Dermis blood vessel endothelial cell (primary cell): ENCODE measurements around the gene OTOP2. TPM values are rescaled to one million over a fixed set of nuclear protein-coding genes. Genes with fewer than 3 reads are reported as not detected.

Experiments
- DNase-seq: peaks from one replicate; pipeline ENCODE4 v3.0.0; 2010
- total RNA-seq: library from RNA; depleted of rRNA; stranded (reverse); fragments of >200 nt; gene quantifications from 2 replicates; pipeline ENCODE4 v1.2.3, GENCODE V29; 2014

The OTOP2 gene
- total RNA-seq, 1 donor from 2014 or later, result not detected

DNA sequence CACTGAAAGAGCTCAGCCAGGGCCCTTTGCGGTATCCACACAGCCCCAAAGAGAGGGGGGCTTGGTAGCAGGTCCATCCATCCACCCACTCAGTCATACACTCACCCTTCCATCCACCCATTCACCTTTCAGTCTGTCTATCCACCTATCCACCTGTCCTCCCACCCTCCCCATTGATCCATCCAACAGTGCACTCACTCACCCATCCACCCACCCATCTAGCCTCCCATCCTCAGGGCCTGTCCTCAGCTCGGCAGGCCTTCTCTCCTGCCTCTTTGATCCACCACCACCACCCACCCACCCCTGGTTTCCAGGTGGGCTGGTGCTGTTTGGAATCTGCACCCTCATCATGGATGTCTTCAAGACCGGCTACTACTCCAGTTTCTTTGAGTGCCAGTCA is 1.2 kb downstream of the OTOP2 start:
- DNase-seq, result no peak

DNA sequence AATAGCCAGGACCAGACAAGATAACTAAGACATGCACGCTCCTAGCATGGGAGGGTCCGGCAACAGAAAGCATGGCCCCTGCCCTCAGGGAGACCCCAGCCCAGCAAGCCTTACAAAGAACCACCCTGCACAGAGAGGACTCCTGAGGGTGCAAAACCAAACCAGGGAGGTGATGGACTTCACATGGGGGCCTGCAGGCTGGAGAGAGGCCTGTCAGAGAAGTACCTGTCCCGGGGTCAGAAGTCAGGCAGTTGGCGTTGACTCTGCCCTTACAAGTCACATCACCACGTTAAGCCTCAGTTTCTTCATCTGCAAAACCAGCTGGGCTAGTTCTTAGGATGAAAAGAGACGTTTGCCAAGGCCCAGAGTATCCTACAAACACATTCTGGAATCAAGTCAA is 4.7 kb downstream of the OTOP2 start:
- DNase-seq, result no peak

DNA sequence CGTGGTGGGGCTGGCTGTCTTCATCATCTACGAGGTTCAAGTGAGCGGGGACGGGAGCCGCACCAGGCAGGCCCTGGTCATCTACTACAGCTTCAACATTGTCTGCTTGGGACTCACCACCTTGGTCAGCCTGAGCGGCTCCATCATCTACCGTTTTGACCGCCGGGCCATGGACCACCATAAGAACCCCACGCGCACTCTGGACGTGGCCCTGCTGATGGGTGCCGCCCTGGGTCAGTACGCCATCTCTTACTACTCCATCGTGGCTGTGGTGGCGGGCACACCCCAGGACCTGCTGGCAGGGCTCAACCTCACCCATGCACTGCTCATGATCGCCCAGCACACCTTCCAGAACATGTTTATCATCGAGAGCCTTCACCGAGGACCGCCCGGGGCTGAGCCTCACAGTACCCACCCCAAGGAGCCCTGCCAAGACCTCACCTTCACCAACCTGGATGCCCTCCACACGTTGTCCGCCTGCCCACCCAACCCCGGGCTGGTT is 6.5 kb downstream of the OTOP2 start:
- no peak for DNase-seq

DNA sequence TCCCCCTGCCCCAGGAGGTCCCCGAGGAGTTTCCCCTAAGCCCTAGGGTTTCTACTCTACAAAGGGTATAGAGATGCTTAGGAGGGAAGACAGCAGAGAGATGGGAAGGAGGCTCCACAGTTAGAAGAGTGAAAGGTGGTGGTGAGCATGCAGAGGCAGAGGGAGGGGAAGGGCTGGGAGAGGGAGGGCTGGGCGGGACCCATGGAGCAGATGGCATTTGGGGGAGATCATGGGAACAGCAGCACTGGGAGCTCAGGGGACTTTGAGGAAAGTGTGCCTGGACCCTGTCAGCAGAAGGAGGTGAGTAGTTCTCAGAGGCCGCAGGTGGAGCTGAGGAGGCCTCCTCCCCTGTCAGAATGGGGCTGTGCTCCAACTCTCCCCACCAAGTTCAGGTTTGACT is 11.0 kb downstream of the OTOP2 start:
- DNase-seq, result no peak

DNA sequence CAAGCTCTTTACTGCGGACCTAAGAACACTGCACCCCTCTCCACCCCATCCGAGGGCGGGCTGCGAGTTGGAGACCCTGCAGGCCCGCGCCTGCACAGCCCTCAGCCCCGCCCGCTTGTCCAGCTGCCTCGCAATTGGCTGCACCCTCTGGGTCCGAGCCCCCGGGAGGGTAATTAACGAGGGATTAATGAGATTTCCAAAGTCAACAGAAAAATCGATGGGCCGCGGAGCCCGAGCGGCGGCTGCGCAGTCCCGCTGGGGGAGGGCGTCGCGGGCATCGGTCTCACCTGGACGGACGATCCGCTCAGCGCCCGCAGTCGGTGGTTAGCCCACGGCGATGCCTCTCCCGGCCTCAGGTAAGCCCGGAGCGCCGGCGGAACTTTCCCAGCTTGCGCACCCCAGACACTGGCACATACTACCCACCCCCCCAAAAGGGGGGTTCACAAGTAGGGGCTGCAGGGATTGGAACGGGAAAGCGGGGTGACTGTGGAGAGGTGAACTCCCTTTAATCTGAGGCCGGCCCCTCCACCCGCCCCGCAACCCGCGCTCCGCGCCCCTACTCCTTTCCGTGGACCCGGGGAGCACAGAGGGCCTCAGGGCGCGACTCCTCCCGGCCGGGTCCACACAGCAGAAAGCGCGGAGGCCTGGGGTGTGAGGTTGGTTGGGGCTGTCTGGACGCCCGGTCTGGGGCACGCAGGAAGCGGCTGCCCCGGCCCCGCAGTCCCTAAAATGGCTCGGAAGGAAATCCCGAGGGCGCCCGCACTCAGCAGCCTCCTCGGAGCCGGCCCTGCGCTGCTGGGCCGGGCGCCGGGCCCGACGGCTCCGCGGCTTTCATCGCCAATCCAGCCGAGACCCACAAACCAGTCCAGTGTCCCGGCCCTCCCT is 11.8 kb downstream of the OTOP2 start, which contains the start of gene OTOP3:
OTOP3 (plus strand) TSS at position 314 of the 885 bp plus-strand sequence; CDS start at position 338, 24 bp downstream.
- DNase-seq, result no peak

DNA sequence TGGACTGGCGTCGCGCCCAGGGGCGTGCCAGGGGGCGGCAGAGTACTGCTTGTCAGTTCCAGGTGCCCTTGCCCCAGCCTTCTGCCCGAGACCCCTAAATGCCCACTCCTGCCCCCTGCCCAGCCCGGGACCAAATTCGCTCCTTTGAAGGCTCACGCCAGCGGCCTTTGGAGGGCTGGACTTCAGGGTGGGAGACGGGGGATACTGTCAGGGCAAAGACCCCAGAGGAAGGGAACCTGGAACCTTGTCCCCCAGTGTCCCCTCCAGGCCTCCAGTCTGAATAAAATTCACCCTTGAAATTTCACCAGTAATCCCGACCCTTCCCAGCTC is 12.4 kb downstream of the OTOP2 start:
- no peak for DNase-seq

DNA sequence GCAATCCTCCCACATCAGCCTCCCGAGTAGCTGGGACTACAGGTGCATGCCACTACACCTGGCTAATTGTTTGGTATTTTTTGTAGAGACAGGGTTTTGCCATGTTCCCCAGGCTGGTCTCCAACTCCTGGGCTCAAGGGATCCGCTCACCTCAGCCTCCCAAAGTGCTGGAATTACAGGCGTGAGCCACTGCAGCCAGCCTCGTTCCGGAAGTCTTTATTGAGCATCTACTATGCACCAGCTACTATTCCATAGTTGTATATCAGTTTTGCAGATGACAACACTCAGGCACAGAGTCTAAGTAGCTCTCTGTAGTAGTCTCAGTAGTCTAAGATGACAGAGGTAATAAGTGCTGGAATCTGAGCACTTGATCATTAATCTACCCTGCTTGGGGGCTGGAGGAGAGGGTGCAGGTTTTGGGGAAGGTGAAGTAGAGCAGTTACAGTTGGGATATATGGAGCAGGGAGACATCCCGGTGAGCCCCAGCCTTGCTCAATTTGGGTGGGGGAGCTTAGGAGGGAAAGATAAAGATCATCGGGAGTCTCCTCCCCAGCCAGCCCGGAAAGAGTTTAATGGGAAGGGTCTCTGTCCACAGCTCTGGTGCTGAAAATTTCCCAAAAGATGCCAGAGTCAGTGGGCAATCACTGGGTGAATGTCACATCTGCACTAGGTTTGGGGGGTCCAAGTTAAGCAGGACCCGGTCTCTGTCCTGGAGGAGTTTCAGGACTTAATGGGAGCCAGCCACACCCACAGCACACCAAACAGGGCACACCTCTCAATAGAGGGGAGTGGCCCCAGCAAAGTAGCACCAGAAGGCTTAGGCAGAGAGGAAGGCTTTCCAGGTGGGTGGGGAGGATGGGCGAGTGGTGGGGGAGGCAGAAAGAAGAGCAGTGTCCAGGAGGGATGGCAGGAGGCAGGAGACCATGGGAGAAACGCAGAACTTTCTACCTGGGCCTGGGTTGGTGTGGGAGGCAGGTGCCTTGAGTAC is 13.3 kb downstream of the OTOP2 start:
- DNase-seq, result no peak

DNA sequence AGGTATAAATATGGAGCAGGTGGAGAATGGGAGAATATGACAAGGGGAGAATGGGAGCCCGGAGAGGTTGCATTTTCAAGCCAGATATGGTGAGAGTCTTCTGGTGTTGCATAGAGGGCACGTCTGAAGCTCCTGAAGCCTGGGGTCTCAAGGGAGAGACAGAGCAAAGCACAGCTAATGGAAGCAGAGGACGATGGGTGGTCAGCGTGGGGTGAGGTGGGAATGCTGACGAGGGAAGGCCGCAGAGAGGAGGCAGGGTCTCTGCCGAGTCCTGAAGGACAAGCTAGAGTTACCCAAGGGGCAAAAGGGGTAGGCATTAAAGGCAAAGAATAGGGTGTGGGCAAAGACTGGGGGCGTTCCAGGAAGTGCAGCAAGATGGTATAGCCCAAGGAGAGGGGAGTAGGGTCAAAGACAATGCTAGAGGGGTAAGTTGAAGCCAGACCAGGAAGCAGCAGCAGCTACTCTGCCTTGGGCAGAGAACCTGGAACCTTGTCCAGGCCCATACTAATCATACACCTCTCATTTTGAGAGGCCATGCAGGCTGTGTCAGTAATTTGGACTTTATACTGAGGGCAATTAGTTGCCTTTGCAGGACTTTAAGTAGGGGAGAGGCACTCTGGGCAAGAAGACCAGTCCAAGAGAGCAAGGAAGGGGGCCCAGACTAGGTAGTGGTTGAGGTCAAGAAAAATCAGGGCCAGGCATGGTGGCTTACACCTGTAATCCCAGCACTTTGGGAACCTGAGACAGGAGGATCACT is 14.3 kb downstream of the OTOP2 start:
- no peak for DNase-seq

DNA sequence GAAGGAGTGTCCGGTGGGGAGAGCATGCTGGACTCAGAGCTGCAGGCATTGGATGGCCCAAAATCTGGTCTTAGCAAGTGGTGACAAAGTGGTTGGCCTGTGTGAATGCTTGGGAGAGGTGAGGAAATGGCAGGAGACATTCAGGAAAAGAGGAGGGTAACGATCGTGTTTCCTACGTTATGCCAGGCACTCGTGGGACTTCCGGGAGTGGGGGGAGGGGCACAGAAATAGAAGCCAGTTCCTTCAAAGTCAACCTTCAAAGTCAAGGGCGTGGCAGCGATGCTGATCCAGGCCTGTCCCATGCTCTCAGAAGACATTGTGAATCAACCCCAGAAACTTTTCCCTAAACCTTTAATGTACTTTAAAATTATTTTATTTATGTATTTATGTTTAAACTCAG is 15.5 kb downstream of the OTOP2 start:
- DNase-seq, result no peak

DNA sequence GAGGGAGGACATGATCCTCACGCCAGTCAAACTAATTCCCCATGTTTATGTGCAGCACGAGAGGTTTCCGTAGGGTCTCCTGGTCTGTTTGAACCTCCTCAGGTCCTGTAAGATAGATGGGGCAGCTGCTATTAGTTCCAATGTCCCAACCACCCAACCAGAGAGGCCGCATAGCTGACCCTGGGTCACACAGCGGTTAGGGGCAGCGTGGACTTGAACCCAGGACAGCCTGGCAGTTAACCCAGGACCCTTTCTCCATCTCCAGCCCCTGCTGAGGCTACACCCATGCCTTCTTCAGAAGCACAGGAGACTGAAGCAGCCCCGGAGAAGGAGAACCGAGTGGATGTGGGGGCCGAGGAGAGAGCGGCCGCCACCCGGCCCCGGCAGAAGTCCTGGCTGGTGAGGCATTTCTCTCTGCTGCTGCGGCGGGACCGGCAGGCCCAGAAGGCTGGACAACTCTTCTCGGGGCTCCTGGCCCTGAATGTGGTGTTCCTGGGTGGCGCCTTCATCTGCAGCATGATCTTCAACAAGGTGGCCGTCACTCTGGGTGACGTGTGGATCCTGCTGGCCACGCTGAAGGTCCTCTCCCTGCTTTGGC is 17.2 kb downstream of the OTOP2 start:
- no peak for DNase-seq

DNA sequence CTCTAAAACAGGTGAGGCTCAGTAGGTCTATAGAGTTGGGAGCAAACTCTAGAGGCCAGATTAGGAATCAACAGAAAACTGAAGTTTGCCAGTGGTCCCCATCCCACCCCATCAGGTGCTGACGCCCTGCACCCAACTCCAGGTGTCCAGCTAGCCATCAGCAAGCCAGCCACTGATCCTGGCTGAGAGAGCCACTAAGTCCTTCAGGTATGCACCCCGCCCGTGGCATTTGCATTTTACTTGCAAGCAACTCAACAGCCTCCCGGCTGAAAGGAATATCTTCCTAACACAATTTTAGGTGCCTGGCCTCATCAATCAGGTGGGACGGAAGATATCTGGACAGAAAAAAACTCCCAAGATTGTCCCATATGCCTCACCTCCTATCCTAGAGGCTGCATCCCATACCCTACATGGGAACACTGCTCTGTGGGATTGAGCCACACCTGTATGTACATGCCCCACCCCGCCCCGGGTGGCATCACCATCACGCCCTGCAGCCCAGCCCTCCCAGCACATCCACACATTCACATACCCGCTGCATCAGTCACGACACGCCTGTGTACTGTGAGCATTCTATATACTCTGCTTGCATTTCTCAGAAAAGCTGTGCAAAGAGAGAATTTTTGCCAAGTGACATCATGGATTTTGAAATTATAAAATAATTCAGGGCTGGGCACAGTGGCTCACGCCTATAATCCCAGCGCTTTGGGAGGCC is 19.9 kb downstream of the OTOP2 start:
- DNase-seq, result no peak

DNA sequence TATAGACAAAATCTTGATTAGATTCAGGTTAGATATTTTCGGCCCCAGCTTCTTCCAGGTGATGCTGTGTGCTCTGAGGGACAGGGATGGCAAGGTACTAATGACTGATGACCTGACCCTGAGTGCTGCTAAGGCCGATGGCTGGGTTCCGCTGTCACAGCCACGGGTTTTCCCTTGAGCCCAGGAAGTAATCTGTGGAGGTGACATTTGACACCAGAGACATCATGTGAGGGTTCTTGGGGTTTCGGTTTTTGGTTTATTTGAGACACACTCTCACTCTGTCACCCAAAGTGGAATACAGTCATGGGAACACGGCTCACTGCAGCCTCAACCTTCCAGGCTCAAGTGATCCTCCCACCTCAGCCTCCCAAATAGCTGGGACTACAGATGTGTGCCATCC is 21.5 kb downstream of the OTOP2 start:
- DNase-seq, result no peak

DNA sequence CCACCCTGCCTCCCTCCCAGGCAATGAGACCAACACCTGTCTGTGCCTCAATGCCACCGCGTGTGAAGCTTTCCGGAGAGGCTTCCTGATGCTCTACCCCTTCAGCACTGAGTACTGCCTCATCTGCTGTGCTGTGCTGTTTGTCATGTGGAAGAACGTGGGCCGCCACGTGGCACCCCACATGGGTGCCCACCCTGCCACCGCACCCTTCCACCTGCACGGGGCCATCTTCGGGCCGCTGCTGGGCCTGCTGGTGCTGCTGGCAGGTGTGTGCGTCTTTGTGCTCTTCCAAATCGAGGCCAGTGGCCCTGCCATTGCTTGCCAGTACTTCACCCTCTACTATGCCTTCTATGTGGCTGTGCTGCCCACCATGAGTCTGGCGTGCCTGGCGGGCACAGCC is 22.6 kb downstream of the OTOP2 start:
- DNase-seq, result no peak

DNA sequence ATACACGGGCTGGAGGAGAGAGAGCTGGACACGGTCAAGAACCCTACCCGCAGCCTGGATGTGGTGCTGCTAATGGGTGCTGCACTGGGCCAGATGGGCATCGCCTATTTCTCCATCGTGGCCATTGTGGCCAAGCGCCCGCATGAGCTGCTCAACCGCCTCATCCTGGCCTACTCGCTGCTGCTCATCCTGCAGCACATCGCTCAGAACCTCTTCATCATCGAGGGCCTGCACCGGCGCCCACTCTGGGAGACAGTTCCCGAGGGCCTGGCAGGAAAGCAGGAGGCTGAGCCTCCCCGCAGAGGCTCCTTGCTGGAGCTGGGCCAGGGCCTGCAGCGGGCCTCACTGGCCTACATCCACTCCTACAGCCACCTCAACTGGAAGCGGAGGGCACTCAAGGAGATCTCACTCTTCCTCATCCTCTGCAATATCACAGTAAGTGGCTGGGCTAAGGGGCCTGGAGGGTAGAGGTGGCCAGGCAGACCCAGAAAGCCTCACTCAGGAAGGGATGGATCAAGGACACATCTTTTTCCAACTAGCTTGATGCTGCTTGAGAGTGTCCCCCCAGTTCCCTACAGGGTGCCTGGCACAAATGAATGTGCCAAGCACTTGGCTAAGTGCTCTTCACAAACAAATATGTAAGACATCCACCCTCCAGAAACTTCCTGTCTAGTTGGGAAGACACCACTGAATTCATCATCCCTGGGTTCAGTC is 23.1 kb downstream of the OTOP2 start:
- DNase-seq, result no peak

DNA sequence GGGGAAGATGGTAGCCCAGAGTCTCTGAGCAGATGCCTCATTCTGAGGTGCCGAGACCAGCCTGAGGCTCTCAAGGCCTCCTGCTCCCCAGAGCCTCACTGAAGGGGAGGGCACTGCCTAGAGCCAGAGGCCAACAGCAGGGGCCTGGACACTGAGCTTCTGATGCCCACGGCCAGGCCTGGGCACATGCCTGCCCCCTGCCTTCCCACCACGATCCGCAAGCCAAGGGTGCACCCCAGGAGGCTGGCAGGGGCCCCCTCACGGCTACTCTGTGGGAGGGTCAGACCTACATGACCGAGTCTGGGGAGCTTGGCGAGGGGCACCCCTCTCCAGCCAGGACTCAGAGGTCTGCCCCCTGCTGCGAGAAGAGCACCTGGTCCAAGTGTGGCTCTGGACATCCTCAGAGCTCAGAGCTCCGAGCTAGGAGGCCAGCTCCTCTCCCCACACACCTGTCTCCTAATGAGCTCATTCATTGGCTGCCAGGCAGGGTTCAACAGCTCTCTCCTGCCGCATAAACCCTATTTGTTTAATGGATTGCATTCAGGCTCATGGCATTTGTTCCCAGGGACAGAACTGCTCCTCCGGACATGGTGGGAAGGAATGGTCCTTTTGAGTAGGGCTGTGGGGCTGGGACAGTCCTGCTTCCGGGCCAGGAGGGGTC is 25.5 kb downstream of the OTOP2 start:
- no peak for DNase-seq

DNA sequence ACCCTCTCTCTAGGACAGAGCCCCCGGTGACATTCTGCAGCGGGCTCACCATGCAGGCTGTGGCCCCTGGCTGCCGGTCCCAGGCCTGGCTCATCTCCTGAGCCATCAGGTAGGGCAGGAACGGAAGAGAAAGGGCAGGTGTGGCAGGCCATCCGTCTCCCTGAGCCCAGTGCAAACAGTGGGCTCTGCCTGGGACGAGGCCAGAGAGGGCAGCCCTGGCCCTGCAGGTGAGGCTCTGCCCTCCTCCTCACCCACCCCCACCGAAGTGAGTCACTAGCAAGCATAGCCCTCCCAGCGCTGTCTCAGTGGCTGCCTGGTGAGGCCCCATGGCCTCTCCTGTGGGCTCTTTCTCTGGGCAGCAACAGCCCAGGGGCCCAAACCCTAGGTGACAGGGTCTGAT is 26.1 kb downstream of the OTOP2 start:
- DNase-seq, result no peak

DNA sequence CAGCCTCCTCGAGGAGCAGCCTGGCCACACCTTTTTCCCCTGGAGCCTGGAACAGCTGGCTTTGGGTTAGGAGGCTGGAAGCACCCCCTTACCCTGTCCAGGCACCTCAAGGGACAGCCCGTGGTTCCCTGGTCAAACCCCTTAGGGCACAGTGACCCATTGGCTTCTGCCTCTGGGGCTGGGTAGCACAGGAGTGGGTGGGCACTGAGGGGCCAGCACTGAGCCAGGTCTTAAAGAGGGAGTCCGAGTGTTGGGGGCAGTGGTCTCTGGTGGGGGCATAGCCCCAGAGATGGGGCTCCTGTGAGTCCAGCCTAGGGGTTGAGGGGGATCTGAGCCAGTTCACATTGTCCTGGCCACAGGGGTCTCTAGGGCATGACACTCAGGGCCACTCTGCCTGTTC is 27.0 kb downstream of the OTOP2 start:
- no peak for DNase-seq

DNA sequence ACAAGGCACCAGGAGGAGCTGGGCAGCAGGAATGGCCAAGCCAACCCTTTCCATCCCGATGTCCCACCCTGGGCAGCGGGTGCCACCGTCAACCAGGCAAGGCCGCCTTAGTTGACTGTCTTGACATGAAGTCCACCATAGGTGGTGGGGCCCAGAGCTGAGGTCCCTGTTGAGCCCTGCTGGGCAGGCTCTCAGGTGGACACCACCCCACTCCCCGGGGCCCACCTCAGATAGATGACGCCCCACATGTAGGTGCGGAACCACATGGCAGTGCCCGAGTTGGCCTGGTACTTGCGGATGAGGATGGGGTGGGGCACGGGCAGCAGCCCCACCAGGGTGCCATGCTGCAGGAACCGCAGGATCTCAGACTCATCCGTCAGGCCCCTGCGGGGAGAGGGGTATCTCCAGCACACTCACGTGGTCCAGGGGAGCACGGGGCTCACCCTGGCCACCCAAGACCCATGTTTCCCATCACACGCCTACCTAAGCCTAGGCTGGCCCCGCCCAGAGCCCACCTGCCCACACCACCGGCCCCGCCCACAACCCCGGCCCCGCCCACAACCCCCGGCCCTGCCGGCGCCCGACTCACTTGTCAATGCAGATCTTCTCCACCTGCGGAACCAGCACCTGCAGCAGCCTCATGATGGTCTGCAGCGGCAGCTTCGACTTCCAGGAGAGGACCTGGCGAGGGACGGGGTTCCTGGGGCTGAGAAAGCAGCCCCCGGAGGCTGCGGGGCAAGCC is 27.8 kb downstream of the OTOP2 start:
- no peak for DNase-seq

DNA sequence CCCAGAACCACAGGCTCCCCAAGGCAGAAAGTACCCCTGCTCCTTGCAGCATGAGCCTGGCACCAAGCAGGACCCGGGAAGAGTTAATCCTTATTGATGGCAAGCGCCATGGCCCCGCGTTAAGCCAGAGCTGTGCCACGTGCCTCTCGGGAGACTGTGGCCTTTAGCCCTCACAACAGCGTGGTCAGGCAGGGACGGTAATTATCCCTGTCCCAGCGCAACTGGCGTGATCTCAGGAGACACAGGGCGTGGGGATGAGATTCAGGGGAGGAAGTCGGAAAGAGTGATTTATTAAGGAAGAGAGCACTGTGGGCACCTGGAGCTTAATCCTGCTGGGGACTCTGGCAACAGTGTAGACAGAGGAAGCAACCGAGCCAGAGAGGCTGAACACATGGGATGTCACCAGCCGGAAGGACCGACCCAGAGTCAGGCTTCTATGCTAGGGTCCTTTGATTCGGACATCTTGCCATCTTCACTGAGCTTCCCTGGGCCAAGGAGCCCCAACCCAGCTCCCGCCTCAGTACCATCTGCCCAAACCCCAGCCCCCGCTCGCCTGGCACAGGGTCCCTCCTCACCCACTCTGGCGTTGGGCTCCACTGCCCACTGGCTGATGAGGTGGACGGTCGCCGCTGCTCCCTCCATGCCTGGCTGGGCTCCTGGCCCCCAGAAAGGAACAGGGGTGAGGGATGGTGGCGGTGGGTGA is 28.5 kb downstream of the OTOP2 start:
- no peak for DNase-seq
